ENCODE data around the gene GLTP.
A peak's percentile ranks its signal among the peaks of the same experiment; 100 is the strongest.

DNA sequence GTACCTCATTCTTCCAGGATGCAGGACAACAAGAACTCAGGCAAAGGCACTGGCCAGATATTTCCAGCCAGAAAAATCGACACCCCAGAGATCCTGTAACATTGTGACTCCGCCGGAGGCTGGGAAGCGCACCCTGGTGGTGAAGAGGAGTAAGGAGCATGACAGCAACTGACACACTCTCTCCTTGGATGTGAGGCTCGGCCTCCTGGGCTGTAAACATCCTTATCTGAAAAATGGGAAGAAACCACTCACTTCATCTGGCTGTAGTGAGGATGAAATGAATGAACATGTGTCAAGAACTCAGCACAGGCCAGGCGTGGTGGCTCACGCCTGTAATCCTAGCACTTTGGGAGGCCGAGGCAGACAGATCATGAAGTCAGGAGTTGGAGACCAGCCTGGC lies 47.3 kb upstream of the GLTP start:
- peak; percentile 28 to 59 (median 48) for TF ChIP-seq CTCF (IDR thresholded peaks at IDR 0.05)
- no peak for TF ChIP-seq POLR2A (IDR thresholded peaks at IDR 0.05)

All from adrenal gland (tissue), 5 donors.